Measurements from ENCODE around the gene IKZF4.
A peak's percentile ranks its signal among the peaks of the same experiment; 100 is the strongest.

The IKZF4 gene

DNA sequence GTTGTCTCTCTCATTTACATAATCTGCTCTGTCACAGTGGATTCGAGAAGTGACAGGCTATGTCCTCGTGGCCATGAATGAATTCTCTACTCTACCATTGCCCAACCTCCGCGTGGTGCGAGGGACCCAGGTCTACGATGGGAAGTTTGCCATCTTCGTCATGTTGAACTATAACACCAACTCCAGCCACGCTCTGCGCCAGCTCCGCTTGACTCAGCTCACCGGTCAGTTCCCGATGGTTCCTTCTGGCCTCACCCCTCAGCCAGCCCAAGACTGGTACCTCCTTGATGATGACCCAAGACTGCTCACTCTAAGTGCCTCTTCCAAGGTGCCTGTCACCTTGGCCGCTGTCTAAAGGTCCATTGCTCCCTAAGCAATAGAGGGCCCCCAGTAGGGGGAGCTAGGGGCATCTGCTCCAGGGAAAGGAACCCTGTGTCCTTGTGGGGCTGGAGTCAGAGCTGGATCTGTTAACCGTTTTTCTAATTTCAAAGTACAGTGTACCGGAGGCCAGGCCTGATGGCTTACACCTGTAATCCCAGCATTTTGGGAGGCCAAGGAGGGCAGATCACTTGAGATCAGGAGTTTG, 64.2 kb downstream of the IKZF4 start:
- peak; percentile 45 for DNase-seq

DNA sequence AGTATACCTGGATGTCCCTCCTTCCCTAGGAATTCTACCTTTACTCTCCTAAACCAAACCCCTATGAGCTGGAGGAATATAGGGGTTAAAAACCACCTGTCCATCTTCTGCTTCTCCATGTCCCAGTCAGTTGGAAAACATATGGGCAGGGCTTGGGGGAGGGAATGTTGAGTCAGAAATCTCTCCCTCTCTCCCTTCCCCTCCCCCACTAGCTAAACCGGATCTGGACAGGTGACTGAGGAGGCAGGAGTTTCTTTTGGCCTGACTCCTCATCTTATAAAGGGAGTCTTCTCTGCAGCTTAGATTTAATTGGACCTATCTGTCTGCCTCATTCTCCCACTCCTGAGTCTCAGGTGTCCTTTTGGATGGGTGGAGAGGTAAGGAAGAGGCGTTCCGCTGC, 65.3 kb downstream of the IKZF4 start:
- DNase-seq, result peak; percentile 83

DNA sequence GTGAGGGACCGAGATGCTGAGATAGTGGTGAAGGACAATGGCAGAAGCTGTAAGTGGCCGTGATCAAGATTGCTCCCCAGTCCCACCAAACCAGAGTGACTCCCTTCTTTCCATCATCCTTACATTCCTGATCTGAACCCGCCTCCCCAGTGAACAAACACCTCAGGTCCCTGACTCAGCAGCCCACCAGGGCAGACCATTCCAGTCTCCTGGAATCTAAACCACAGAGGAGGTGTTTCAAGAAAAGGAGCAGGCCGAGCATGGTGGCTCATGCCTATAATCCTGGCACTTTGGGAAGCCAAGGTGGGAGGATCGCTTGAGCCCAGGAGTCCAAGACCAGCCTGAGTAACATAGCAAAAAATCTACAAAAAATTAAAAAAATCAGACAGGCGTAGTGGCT, 65.8 kb downstream of the IKZF4 start:
- DNase-seq, result no peak

DNA sequence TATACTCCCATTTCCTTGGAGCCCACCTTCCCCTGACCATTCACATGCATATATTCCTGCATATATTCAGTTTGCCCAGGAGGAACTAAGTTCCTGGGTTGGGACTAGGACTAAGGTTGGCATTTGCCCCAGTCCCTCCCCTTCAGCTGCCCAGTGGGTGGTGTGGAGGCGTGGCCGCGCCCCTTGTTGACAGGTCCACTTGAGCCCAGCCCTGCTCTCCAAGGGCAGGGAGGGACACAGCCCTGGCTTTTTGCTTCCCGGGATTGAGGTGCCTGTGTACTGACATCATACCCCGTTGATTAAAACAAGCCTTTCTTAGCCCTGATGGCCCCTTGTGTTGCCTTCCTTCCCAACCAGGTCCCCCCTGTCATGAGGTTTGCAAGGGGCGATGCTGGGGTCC, 66.4 kb downstream of the IKZF4 start:
- peak; percentile 66 for DNase-seq

Measured in DMS53 (cell line).